HepG2 (cell line): ENCODE data around the gene UBE4A. TPM values are rescaled to one million over a fixed set of nuclear protein-coding genes. Genes with fewer than 3 reads are reported as not detected.

ENCODE experiments used
- ATAC-seq: fragments of 200-7000 bp; cut with Tn5 transposase; 3 replicates; pipeline ENCODE4 v1.9.1; 2020; ENCODE audit warnings: mild to moderate bottlenecking, moderate library complexity
- BruUV-seq: library from RNA; stranded (reverse); fragments of 400-500 nt; replicated peaks from 2 replicates; lab custom pipeline; 2021; lab: Mats Ljungman, UMichigan
- CTCF ChIA-PET: fragments of 300-600 bp; formaldehyde crosslinking; extraction: SDS; loops from one replicate; lab custom pipeline; 2021; ENCODE audit warnings: low total read pairs, inconsistent platforms, low intra/inter-chr PET ratio; lab: Yijun Ruan, JAX
- POLR2A ChIA-PET: fragments of 350-600 bp; sonication (Branson Sonifier 250); formaldehyde crosslinking; loops from one replicate; lab custom pipeline; 2020; ENCODE audit warnings: antibody characterized with exemption, inconsistent platforms; lab: Yijun Ruan, JAX
- DNase-seq: peaks from one replicate; pipeline ENCODE4 v3.0.0-alpha.2; 2015; ENCODE audit warnings: low spot score
- FAIRE-seq: peaks from 3 replicates; lab custom pipeline; 2011; peaks lifted over from hg19 to GRCh38; lab: Jason Lieb, UNC
- H2AFZ ChIP-seq: one replicate; pipeline ENCODE4 v1.6.1; 2011; ENCODE audit warnings: low read length, inconsistent platforms
- H3K27ac ChIP-seq: fragments of 300-600 bp; 3 replicates; pipeline ENCODE4 v1.8.0; 2011; ENCODE audit warnings: mixed run types, mild to moderate bottlenecking, mixed read lengths, low read length, inconsistent platforms; ENCODE audit not compliant: insufficient read depth; ENCODE audit errors: extremely low read length
- H3K27me3 ChIP-seq, 2 experiments: fragments of 200-600 bp in 1 of 2; 2 replicates in 1 of 2; 3 replicates in 1 of 2; pipeline versions ENCODE4 v1.6.0 to v1.8.0; 2011; ENCODE audit warnings: low read length in 2 of 2, mild to moderate bottlenecking in 2 of 2, moderate library complexity in 2 of 2, inconsistent platforms in 1 of 2; ENCODE audit not compliant: insufficient read depth in 2 of 2, control insufficient read depth in 1 of 2
- H3K36me3 ChIP-seq, 2 experiments: fragments of 200-600 bp in 1 of 2; replicated peaks in 1 of 2; 2 replicates in 1 of 2; 3 replicates in 1 of 2; pipeline versions ENCODE4 v1.5.1 to v1.8.0; 2011; ENCODE audit warnings: low read length in 2 of 2, inconsistent platforms in 1 of 2; ENCODE audit not compliant: insufficient read depth in 2 of 2, control insufficient read depth in 1 of 2
- H3K4me1 ChIP-seq: 2 replicates; pipeline ENCODE4 v1.5.1; 2012; ENCODE audit warnings: low read length, inconsistent platforms; ENCODE audit not compliant: insufficient read depth
- H3K4me2 ChIP-seq: 2 replicates; pipeline ENCODE4 v1.6.0; 2011; ENCODE audit warnings: low read depth, low read length, inconsistent platforms
- H3K4me3 ChIP-seq, 3 experiments: fragments of 200-600 bp in 1 of 3; sonication (generic), shearing (Covaris generic) in 1 of 3; replicated peaks in 1 of 3; 2 replicates each; pipeline ENCODE4 v1.5.1; 2011 to 2016; ENCODE audit warnings: low read length in 3 of 3, inconsistent platforms in 2 of 3, low read depth in 2 of 3, mild to moderate bottlenecking in 2 of 3, control low read depth in 1 of 3, mixed read lengths in 1 of 3; ENCODE audit not compliant: insufficient read depth in 1 of 3
- H3K79me2 ChIP-seq: one replicate; pipeline ENCODE4 v1.6.1; 2011; ENCODE audit warnings: low read length, inconsistent platforms; ENCODE audit not compliant: insufficient read depth
- H3K9ac ChIP-seq: 2 replicates; pipeline ENCODE4 v1.6.0; 2011; ENCODE audit warnings: mild to moderate bottlenecking, low read depth, low read length, inconsistent platforms; ENCODE audit not compliant: insufficient read depth
- H3K9me3 ChIP-seq: 2 replicates; pipeline ENCODE4 v1.5.1; 2012; ENCODE audit warnings: mild to moderate bottlenecking, low read length
- H4K20me1 ChIP-seq: 2 replicates; pipeline ENCODE4 v1.6.0; 2011; ENCODE audit warnings: inconsistent platforms, mild to moderate bottlenecking, low read length, moderate library complexity; ENCODE audit not compliant: insufficient read depth
- ATM ChIP-seq: fragments of 450-650 bp; IDR thresholded peaks from 2 replicates; pipeline ENCODE4 v1.7.1; 2017; ENCODE audit warnings: mild to moderate bottlenecking, borderline replicate concordance
- DNMT1 ChIP-seq: sonication (generic); formaldehyde crosslinking; IDR thresholded peaks from 2 replicates; pipeline ENCODE4 v1.5.1; 2020; ENCODE audit warnings: mild to moderate bottlenecking, missing genetic modification reagents
- FOXK1 ChIP-seq: sonication (generic); formaldehyde crosslinking; IDR thresholded peaks from 2 replicates; pipeline ENCODE4 v1.4.0; 2020; ENCODE audit warnings: low read depth, missing genetic modification reagents, borderline replicate concordance
- GTF2F1 ChIP-seq: fragments of 150-350 bp; IDR thresholded peaks from 2 replicates; pipeline ENCODE4 v1.6.1; 2014; ENCODE audit warnings: low read length
- IKZF1 ChIP-seq: fragments of 450-650 bp; IDR thresholded peaks from 2 replicates; pipeline ENCODE4 v1.7.1; 2016
- MAFK ChIP-seq, 2 experiments: IDR thresholded peaks in 1 of 2; conservative IDR thresholded peaks in 1 of 2; 2 replicates each; pipeline ENCODE4 v1.6.1; 2011; ENCODE audit warnings: improper control_type of control experiment in 2 of 2, low read length in 2 of 2
- PAX8 ChIP-seq: sonication (generic); formaldehyde crosslinking; IDR thresholded peaks from 2 replicates; pipeline ENCODE4 v1.8.0; 2022; ENCODE audit warnings: mild to moderate bottlenecking, missing genetic modification reagents, borderline replicate concordance
- PAXIP1 ChIP-seq: sonication (generic); formaldehyde crosslinking; conservative IDR thresholded peaks from 2 replicates; pipeline ENCODE4 v1.4.0; 2020; ENCODE audit warnings: mild to moderate bottlenecking, missing genetic modification reagents, moderate library complexity
- POLR2A ChIP-seq, 2 experiments: IDR thresholded peaks; 2 replicates each; pipeline ENCODE4 v1.6.1; 2011; ENCODE audit warnings: low read depth in 2 of 2, low read length in 2 of 2, mild to moderate bottlenecking in 1 of 2, moderate library complexity in 1 of 2; ENCODE audit not compliant: insufficient read depth in 1 of 2
- RNF2 ChIP-seq: fragments of 450-650 bp; conservative IDR thresholded peaks from 2 replicates; pipeline ENCODE4 v1.6.1; 2016; ENCODE audit warnings: low read depth
- ZNF546 ChIP-seq: sonication (generic); formaldehyde crosslinking; conservative IDR thresholded peaks from 2 replicates; pipeline ENCODE4 v1.8.1; 2023; ENCODE audit warnings: mild to moderate bottlenecking, missing genetic modification reagents
- ZNF710 ChIP-seq: sonication (generic); formaldehyde crosslinking; IDR thresholded peaks from 2 replicates; pipeline ENCODE4 v1.5.0; 2020; ENCODE audit warnings: mild to moderate bottlenecking, missing genetic modification reagents, borderline replicate concordance
- ZNF839 ChIP-seq: sonication (generic); formaldehyde crosslinking; IDR thresholded peaks from 2 replicates; pipeline ENCODE4 v1.4.0; 2020; ENCODE audit warnings: missing genetic modification reagents, mild to moderate bottlenecking, borderline replicate concordance
- WGBS: methylation state at CpG from one replicate; pipeline ENCODE4 v1.1.6; 2017; ENCODE audit warnings: low lambda C conversion rate; 5-methylcytosine and 5-hydroxymethylcytosine counted together
- in situ Hi-C: cut with HindIII; loops from 2 replicates; pipeline ENCODE4 v1.10.0; 2017; ENCODE audit warnings: low pct_unique_long_range_greater_than_20kb; ENCODE audit not compliant: extremely low pct_ligation_motif_present
- intact Hi-C: fragments of 100-400 bp; cut with micrococcal nuclease; formaldehyde crosslinking; loops from one replicate; pipeline ENCODE4 v1.10.0; 2022; ENCODE audit not compliant: unreplicated experiment
- polyA plus RNA-seq, 8 experiments: library from polyadenylated mRNA; depleted of rRNA in 3 of 8; stranded (reverse) in 7 of 8; unstranded in 1 of 8; fragments of >200 nt; fragmentation: Illumina TruSeq in 4 of 8; extraction: Trizol in 4 of 8; gene quantifications; 2 replicates each; pipeline versions ENCODE4 v1.2.1 to v1.2.3, GENCODE V29; 2011 to 2016; ENCODE audit warnings: low read depth in 4 of 8, missing spikeins in 1 of 8, mixed read lengths in 1 of 8; ENCODE audit not compliant: insufficient read depth in 1 of 8
- total RNA-seq, 5 experiments: library from RNA; depleted of rRNA; stranded (reverse); fragments of >200 nt; fragmentation: Illumina TruSeq; extraction: Trizol; gene quantifications; 2 replicates each; pipeline ENCODE4 v1.2.3, GENCODE V29; 2016; ENCODE audit warnings: low read depth in 1 of 5
- TF ChIP-seq, protein P1 (sequence below): sonication (generic); formaldehyde crosslinking; IDR thresholded peaks from 2 replicates; pipeline ENCODE4 v1.9.0; 2021; ENCODE audit warnings: missing genetic modification reagents, mild to moderate bottlenecking, borderline replicate concordance
- TF ChIP-seq, protein P2 (sequence below), 2 experiments: sonication (generic) in 1 of 2; formaldehyde crosslinking in 1 of 2; IDR thresholded peaks; 2 replicates each; pipeline versions ENCODE4 v1.4.0 to v1.6.1; 2018 to 2020; ENCODE audit warnings: missing genetic modification reagents in 2 of 2, borderline replicate concordance in 1 of 2, low read depth in 1 of 2, mild to moderate bottlenecking in 1 of 2, missing biosample characterization in 1 of 2

UBE4A gene
- total and polyA plus RNA-seq, 2 of the 13 experiments (the other 11 are each of a cell fraction or from before 2014, with no cell fraction given) = 15.1 to 32.7 TPM

DNA sequence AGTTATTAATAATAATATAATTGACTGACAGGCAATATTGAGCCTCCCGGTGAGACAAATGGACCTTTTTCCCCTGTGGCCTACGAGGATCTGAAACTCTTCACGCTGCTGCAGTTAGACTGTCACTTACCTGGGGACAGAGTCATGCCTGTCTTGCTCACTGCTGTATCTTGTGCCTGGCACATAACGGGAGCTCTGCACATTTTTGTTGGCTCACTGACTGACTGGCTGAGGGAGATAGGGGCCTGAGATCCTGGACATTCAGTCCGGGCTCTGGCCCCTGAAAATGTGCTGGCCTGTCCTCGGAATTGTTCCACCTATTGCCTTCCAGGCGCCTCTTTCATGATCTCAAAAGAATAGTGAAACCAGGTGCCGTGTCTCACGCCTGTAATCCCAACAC, 16.2 kb upstream of the UBE4A start:
- BruUV-seq = no TSS peak
- ChIA-PET CTCF (no interaction called here), POLR2A (no interaction called here)
- in situ Hi-C loops (no loop called here), intact Hi-C loops (no loop called here)
- no peak overlapping the region for H3K4me2 ChIP-seq
- ATAC-seq (no peak), FAIRE-seq (no peak), DNase-seq (no peak)
- no peak overlapping the region for H3K27ac ChIP-seq
- H3K27me3 ChIP-seq = peaks cover 3 to 24% of the 10 kb centered on the region in 2 experiments; a peak in 2 of 5 replicates
- no peak overlapping the region for H2AFZ ChIP-seq
- H3K9me3 ChIP-seq = no peaks in the 10 kb centered on the region
- no peak overlapping the region for H3K4me3 ChIP-seq
- WGBS = 49% methylated on average over 6 of the region's 9 CpGs
- no peaks in the 10 kb centered on the region for H4K20me1 ChIP-seq
- no peaks in the 10 kb centered on the region for H3K36me3 ChIP-seq
- H3K9ac ChIP-seq = no peak overlapping the region
- H3K79me2 ChIP-seq = no peaks in the 10 kb centered on the region
- H3K4me1 ChIP-seq = peaks cover 30% of the 10 kb centered on the region
- no peak for TF ChIP-seq MAFK (conservative IDR thresholded peaks at IDR 0.05 in 1 of 2, IDR thresholded peaks at IDR 0.05 in 1 of 2; ENCODE audit: low read length in 2 of 2)
- no peak for TF ChIP-seq POLR2A (IDR thresholded peaks at IDR 0.05; ENCODE audit: insufficient read depth in 1 of 2, low read depth in 2 of 2, low read length in 2 of 2)
- TF ChIP-seq GTF2F1 = no peak
- TF ChIP-seq FOXK1 = no peak
- TF ChIP-seq ATM = no peak
- TF ChIP-seq RNF2 = no peak
- TF ChIP-seq ZNF710 (CRISPR knock-in tag) = no peak
- TF ChIP-seq IKZF1 = no peak
- TF ChIP-seq, protein P1, sequence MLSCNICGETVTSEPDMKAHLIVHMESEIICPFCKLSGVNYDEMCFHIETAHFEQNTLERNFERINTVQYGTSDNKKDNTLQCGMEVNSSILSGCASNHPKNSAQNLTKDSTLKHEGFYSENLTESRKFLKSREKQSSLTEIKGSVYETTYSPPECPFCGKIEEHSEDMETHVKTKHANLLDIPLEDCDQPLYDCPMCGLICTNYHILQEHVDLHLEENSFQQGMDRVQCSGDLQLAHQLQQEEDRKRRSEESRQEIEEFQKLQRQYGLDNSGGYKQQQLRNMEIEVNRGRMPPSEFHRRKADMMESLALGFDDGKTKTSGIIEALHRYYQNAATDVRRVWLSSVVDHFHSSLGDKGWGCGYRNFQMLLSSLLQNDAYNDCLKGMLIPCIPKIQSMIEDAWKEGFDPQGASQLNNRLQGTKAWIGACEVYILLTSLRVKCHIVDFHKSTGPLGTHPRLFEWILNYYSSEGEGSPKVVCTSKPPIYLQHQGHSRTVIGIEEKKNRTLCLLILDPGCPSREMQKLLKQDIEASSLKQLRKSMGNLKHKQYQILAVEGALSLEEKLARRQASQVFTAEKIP (CRISPR knock-in tag) = no peak
- TF ChIP-seq PAX8 (CRISPR knock-in tag) = no peak
- no peak for TF ChIP-seq PAXIP1 (CRISPR knock-in tag)
- TF ChIP-seq, protein P2, sequence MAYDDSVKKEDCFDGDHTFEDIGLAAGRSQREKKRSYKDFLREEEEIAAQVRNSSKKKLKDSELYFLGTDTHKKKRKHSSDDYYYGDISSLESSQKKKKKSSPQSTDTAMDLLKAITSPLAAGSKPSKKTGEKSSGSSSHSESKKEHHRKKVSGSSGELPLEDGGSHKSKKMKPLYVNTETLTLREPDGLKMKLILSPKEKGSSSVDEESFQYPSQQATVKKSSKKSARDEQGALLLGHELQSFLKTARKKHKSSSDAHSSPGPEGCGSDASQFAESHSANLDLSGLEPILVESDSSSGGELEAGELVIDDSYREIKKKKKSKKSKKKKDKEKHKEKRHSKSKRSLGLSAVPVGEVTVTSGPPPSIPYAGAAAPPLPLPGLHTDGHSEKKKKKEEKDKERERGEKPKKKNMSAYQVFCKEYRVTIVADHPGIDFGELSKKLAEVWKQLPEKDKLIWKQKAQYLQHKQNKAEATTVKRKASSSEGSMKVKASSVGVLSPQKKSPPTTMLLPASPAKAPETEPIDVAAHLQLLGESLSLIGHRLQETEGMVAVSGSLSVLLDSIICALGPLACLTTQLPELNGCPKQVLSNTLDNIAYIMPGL (CRISPR knock-in tag; IDR thresholded peaks at IDR 0.05; ENCODE audit: borderline replicate concordance in 1 of 2, low read depth in 1 of 2) = no peak
- no peak for TF ChIP-seq DNMT1
- no peak for TF ChIP-seq ZNF546 (CRISPR knock-in tag)
- TF ChIP-seq ZNF839 = no peak
